Stimulated activated CD8-positive, alpha-beta memory T cell treated with anti-CD3 and anti-CD28 coated beads, Interleukin-15, amount 100 ng/mL, for 24 hours (primary cell): ENCODE data around the gene ZNHIT3.
"Not testable (repeated sequence)": the region's sequence is repeated elsewhere in the genome, so short reads cannot be mapped to it uniquely, and the experiment has no call there.

ENCODE experiments used
- DNase-seq: peaks from one replicate; pipeline ENCODE4 v3.0.0-alpha.2; 2020; ENCODE audit warnings: low read depth

Gene ZNHIT3

GRCh38 chr17:36484021-36484420 is 2.5 kb upstream of the ZNHIT3 start:
- DNase-seq: not testable (repeated sequence)

GRCh38 chr17:36485027-36485426 is 1.5 kb upstream of the ZNHIT3 start:
- DNase-seq: no peak

- no peak for DNase-seq
Observed at GRCh38 chr17:36485805-36486203, 677 bp upstream of the ZNHIT3 start.

- no peak for DNase-seq
Observed at GRCh38 chr17:36493956-36494355, 7.5 kb downstream of the ZNHIT3 start.

- DNase-seq: no peak
Observed at GRCh38 chr17:36494674-36495073, 8.2 kb downstream of the ZNHIT3 start.

DNA sequence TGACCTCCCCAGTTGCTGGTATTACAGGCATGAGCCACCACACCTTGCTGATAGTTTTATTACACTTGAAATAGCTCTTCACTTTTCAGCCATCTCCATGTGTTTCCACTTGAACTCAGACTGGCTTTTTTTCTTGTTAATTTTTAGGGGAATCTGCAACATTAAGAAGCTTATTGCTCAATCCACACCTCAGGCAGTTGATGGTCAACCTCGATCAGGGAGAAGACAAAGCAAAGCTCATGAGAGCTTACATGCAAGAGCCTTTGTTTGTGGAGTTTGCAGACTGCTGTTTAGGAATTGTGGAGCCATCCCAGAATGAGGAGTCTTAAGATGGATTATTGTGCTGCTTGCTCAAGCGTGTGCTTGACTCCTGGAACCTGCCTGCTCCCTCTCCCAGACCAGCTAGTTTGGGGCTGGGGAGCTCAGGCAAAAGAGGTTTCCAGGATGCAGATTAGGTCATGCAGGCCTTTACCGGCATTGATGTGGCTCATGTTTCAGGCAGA is 8.6 kb downstream of the ZNHIT3 start:
- DNase-seq: no peak

DNA sequence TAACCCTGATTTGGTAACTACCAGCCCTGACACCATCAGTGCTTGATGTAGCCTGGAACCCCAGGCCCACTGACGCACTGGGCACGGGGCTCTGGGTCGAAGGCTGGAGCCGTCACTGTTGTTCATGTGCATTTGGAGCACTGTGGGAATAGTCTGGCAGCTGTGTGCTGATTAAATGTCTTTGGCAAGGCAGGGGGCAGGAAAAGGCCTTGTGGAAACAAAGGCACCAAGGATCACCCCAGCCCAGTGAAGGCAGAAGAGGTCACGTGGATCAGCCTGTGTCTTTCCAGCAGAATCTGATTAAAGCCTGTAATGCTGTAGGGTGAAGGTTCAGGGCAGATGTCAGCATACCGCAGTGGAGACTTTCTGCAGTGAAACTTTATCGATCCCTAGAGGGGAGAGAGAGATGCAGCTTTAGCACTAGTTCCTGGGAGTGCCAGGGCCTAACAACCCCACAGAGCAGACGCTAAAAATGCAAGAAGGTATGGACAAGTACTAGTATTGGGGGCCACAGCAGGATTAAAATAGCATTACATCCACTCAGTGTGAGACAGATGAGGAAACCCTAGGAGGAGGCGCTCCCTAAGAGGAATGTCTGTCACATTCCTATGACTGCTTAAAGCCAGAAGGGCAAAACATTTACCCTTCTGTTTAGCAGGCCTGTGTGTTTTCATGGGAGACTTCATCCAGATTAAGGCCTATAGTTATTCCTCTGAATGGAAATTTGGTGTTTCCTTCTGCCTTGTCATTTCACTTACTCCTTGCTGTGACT is 9.7 kb downstream of the ZNHIT3 start:
- no peak for DNase-seq

DNA sequence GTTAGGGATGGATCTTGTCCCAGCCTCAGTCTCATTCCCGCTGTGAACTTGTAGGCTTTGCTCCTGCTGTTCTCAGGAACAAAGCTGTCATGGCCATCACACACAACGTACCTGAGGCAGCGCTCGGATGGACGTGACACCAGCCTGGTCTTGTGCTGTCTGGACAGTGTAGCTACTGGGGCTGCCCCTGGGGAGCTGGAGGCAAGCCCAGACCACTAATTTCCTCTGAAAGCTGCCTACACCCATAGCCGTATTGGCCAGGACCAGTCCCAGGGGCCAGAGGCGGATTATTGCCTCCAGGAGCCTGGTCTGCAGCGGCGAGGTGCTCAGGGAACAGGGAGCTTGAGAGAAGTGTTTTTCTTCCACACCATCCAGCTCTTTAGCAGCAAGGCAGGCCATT is 11.7 kb downstream of the ZNHIT3 start:
- DNase-seq: no peak

GRCh38 chr17:36498560-36499300 is 12.2 kb downstream of the ZNHIT3 start:
- DNase-seq: no peak

- no peak for DNase-seq
Observed at GRCh38 chr17:36500745-36501225, 14.3 kb downstream of the ZNHIT3 start.

GRCh38 chr17:36501351-36501750 is 14.9 kb downstream of the ZNHIT3 start:
- no peak for DNase-seq

DNA sequence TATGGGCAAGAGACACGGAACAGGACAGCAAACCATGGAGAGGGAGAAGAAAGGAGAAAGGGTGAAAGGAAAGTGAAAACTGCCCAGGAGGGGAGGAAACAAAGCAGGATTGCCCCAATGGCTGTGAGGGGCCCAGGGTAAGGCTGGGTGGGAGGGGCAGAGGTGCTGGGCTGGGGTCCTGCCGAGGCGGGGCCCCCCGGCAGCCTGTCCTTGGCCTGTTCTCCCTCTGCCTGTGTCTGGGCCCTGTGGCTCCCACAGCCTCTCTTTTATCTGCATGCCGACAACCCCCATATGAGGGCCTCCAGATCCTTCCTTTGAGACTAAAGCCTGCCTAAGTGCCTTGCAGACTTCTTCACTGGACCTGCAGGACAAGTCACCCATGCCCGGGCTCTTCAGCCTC is 15.5 kb downstream of the ZNHIT3 start:
- no peak for DNase-seq

GRCh38 chr17:36503456-36504155 is 17.1 kb downstream of the ZNHIT3 start:
- no peak for DNase-seq

GRCh38 chr17:36504156-36504545 is 17.7 kb downstream of the ZNHIT3 start:
- DNase-seq: no peak

GRCh38 chr17:36505171-36505570 is 18.7 kb downstream of the ZNHIT3 start:
- no peak for DNase-seq

GRCh38 chr17:36506249-36506826 is 19.9 kb downstream of the ZNHIT3 start:
- DNase-seq: no peak

GRCh38 chr17:36506831-36507230 is 20.4 kb downstream of the ZNHIT3 start:
- DNase-seq: no peak

DNA sequence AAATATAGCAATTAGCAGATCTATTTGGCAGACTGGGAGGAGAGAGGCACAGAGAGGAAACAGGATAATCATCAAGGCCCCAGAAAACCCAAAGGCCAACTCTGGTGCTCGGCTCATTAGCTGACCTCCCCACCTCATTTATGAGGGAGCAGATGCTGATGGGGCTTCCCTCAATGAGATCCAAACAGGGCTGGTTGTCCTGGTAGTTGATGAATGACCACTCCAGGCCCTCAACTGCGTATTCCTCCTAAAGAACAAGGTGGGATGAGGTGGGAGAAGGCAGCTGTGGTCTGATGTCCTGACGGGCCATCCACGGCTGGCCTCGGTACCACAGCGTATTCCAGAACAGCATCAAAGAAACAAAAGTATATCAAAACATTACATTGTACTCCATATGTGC is 20.8 kb downstream of the ZNHIT3 start:
- no peak for DNase-seq

DNA sequence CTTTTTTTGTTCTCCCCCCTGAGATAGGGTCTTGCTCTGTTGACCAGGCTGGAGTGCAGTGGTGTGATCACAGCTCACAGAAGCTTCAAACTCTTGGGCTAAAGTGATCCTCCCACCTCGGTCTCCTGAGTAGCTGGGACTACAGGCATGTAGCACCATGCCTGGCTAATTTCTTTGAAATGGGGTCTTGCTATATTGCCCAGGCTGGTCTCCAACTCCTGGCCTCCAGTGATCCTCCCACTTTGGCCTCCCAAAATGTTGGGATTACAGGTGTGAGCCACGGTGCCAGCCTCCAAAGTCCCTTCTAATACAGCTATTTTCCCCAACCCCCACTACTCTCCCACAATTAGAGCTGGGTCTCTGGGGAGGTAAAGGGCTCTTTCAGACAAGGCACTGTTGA is 22.0 kb downstream of the ZNHIT3 start:
- not testable (repeated sequence) for DNase-seq

DNA sequence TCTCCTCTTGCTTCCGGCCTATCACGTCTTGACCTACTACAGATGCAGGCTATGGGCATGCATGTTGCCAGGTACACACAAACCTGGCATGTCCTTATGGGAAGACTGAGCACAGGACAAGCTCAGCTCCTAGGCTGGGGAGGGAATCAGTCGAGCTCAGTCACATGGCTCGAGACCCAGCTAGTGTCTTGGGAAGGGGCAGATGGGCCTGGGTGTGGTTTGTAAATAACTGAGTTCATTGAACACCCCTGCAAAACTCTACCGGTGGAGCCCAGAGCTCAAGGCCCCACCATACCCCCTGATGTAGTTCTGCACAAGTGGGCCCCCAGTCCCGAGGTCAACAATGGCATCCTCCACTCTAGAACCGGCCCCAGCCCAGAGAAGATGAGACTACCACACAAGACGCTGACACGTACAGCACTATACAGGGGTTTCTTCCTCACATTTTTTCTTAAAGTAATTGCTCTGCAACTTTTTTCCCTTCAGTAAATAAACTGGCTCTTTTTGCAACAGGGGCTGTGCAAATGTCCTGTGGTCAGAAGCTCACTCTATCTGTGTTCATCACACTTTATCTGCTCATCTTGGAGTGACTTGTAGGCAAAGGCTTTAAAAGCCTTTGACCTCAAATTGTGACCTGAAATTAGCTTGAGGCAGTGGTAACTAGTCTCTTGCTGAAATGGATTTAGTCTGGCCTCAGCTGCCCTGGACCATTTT is 22.9 kb downstream of the ZNHIT3 start:
- DNase-seq: no peak

DNA sequence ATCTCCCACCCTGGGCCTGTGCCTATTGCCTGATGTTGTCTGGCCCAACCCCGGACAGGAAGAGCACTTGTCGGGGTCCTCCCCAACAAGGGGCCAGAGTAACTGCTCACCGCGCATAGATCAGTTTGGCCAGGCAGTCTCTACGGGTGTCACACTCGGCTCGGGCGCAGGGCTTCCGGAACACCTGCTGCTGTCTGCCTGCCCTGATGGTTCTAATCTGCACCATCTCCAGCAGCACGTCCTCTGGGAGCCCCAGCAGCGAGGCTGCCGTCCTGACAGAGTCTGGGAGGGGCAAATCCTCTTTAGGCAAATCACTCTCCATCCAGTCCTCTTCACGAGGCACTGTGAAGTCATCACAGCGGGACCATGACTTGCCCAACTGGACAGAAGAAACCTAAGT is 24.2 kb downstream of the ZNHIT3 start:
- DNase-seq: no peak

DNA sequence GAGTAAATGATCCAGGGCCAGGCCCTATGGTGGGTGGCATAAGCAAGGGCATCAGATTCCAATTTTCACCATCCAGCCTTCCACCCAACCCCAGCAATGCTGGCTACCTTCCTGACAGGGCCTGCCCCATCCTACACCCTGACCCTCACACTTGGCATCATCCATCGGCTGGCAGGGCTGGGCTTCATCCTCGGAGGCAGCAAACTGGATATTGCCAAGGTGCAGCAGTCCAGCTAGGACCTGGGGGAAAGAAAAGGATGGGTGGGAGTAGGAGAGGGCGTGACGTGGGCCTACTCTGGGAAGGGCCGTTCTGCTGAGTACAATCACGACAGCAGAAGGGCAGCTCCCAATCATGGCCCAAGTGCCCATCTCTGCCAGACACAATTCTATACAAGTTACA is 24.7 kb downstream of the ZNHIT3 start:
- DNase-seq: no peak
